HT1080 (cell line): ENCODE measurements around the gene USP38. TPM values are rescaled to one million over a fixed set of nuclear protein-coding genes. Genes with fewer than 3 reads are reported as not detected.
"Not testable (repeated sequence)": the region's sequence is repeated elsewhere in the genome, so short reads cannot be mapped to it uniquely, and the experiment has no call there.

Experiments used
- DNase-seq: peaks from one replicate; pipeline ENCODE4 v3.0.0-alpha.2; 2015; ENCODE audit warnings: low read depth
- total RNA-seq: library from RNA; depleted of rRNA; stranded (reverse); fragments of >200 nt; shearing (Covaris generic); gene quantifications from 2 replicates; pipeline ENCODE4 v1.2.3, GENCODE V29; 2014

Gene USP38
- total RNA-seq, 1 experiment from 2014 or later: 20.7 TPM

- DNase-seq: no peak
Measured at GRCh38 chr4:143203577-143203976, 18.9 kb downstream of the USP38 start.

GRCh38 chr4:143207555-143207954, 22.8 kb downstream of the USP38 start:
- DNase-seq: no peak

GRCh38 chr4:143212566-143212965, 27.8 kb downstream of the USP38 start:
- no peak for DNase-seq

- DNase-seq: no peak
Measured at GRCh38 chr4:143215873-143216272, 31.2 kb downstream of the USP38 start.

GRCh38 chr4:143224255-143224654, 39.5 kb downstream of the USP38 start:
- DNase-seq: no peak

- no peak for DNase-seq
Measured at GRCh38 chr4:143225167-143225566, 40.5 kb downstream of the USP38 start.

- no peak for DNase-seq
Measured at GRCh38 chr4:143230683-143231082, 46.0 kb downstream of the USP38 start.

- no peak for DNase-seq
Measured at GRCh38 chr4:143232277-143232676, 47.6 kb downstream of the USP38 start.

GRCh38 chr4:143234153-143234552, 49.4 kb downstream of the USP38 start:
- no peak for DNase-seq

- DNase-seq: not testable (repeated sequence)
Measured at GRCh38 chr4:143237195-143237594, 52.5 kb downstream of the USP38 start.

- DNase-seq: no peak
Measured at GRCh38 chr4:143240939-143241679, 56.4 kb downstream of the USP38 start.

GRCh38 chr4:143241892-143242291, 57.2 kb downstream of the USP38 start:
- DNase-seq: peak; percentile 42

GRCh38 chr4:143243041-143243440, 58.3 kb downstream of the USP38 start:
- DNase-seq: no peak

- DNase-seq: no peak
Measured at GRCh38 chr4:143246977-143247376, 62.3 kb downstream of the USP38 start.

GRCh38 chr4:143247866-143248265, 63.1 kb downstream of the USP38 start:
- no peak for DNase-seq

- no peak for DNase-seq
Measured at GRCh38 chr4:143248827-143249226, 64.1 kb downstream of the USP38 start.

- no peak for DNase-seq
Measured at GRCh38 chr4:143250617-143251016, 65.9 kb downstream of the USP38 start.

- DNase-seq: no peak
Measured at GRCh38 chr4:143251348-143251747, 66.6 kb downstream of the USP38 start.

- peak; percentile 56 for DNase-seq
Measured at GRCh38 chr4:143251779-143252178, 67.1 kb downstream of the USP38 start.

- no peak for DNase-seq
Measured at GRCh38 chr4:143252478-143252877, 67.8 kb downstream of the USP38 start.

- peak; percentile 67 for DNase-seq
Measured at GRCh38 chr4:143253166-143253565, 68.4 kb downstream of the USP38 start.

- DNase-seq: no peak
Measured at GRCh38 chr4:143254491-143255226, 69.9 kb downstream of the USP38 start.

- peak; percentile 17 for DNase-seq
Measured at GRCh38 chr4:143256456-143256855, 71.7 kb downstream of the USP38 start.
